HG02571 (cell line): ENCODE measurements around the gene ERCC4.
"Not testable (repeated sequence)": the region's sequence is repeated elsewhere in the genome, so short reads cannot be mapped to it uniquely, and the experiment has no call there.

Experiments used
- ATAC-seq: cut with Tn5 transposase; IDR thresholded peaks from one replicate; pipeline ENCODE4 v1.9.1; 2021; ENCODE audit warnings: mild to moderate bottlenecking, moderate library complexity; ENCODE audit not compliant: unreplicated experiment

ERCC4 gene

DNA sequence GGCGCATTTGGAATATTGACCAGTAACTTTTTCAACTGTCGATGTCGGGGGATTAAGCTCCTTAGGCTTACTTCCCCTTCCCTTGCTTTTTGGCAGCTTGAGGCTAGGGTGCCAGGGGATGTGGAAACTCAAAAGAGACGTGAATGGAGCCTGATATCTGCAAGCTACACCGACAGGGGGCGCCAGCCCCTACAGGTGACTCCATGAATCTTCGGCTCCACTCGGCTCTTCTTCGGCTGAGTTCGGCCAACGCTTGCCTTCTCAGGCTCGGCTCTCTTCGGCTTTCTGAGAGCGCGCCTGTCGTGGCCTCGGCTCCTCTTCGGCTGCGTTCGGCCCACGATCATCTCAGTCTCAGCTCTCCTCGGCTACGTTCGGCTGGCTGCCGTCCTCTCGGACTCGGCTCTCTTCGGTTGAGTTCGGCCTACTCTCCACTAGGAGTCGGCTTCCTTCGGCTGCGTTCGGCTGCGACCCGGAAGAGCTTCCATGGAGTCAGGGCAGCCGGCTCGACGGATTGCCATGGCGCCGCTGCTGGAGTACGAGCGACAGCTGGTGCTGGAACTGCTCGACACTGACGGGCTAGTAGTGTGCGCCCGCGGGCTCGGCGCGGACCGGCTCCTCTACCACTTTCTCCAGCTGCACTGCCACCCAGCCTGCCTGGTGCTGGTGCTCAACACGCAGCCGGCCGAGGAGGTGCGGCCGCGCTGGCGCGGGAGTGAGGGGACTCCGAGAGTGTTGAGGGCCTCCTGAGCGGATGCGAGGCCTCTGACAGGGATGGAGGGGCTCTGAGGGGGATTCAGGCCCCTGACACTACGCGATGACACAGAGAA, at the start of gene ERCC4:
ERCC4 (plus strand) TSS at position 472 of the 827 bp plus-strand sequence; CDS start at position 484, 12 bp downstream.
- ATAC-seq = peak; percentile 98

- no peak for ATAC-seq
These were observed 46.0 kb upstream of the ERCC4 start for GRCh38 chr16:13873835-13874438.

GRCh38 chr16:13875614-13876284, 44.2 kb upstream of the ERCC4 start:
- no peak for ATAC-seq

DNA sequence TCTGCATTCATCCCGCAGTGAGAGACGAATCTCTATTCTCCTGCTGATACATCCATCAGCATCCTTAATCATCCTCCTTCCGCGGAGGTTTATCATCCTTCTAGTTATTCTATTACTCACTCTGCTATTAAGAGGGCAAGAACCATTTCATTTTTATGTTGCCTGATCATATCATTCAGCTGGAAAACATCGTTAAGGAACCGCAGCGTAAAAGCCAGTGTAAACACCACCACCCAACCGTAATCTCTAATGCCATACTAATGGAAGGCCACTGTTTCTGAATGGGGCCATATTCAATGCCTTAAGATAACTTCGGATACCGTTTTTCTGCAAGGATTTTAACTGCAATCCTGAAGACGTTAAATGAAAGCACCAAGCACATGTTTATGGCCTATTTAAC, 36.7 kb upstream of the ERCC4 start:
- no peak for ATAC-seq

GRCh38 chr16:13883881-13884280, 36.1 kb upstream of the ERCC4 start:
- no peak for ATAC-seq

GRCh38 chr16:13885700-13886099, 34.3 kb upstream of the ERCC4 start:
- ATAC-seq = no peak

DNA sequence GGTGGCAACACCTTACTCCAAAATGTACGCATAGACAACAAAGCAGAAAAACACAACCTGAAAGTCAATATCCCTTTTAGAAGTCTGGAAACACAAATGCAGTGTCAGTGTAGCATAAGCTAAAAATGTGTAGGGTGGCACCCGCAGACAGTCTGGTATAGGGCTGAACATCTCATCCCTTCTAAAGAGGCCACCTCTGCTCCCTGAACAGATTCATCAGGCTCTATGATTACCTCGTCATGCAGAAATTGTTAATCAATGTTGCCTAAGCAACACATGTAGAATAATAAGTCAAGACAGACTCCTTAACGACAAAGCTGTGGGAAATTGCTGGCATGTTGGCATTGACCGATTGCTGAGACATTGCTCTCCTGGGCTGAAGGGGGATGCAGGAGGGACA, 33.3 kb upstream of the ERCC4 start:
- no peak for ATAC-seq

DNA sequence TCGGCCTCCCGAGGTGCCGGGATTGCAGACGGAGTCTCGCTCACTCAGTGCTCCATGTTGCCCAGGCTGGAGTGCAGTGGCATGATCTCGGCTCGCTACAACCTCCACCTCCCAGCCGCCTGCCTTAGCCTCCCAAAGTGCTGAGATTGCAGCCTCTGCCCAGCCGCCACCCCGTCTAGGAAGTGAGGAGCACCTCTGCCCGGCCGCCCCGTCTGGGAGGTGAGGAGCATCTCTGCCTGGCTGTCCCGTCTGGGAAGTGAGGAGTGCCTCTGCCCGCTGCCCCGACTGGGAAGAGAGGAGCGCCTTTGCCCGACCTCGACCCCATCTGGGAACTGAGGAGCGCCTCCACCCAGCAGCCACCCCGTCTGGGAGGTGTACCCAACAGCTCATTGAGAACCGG, 30.6 kb upstream of the ERCC4 start:
- not testable (repeated sequence) for ATAC-seq

GRCh38 chr16:13892301-13892700, 27.7 kb upstream of the ERCC4 start:
- ATAC-seq = no peak

- no peak for ATAC-seq
These were observed 24.4 kb upstream of the ERCC4 start for GRCh38 chr16:13895516-13895915.

- no peak for ATAC-seq
These were observed 23.3 kb upstream of the ERCC4 start for GRCh38 chr16:13896543-13897182.

DNA sequence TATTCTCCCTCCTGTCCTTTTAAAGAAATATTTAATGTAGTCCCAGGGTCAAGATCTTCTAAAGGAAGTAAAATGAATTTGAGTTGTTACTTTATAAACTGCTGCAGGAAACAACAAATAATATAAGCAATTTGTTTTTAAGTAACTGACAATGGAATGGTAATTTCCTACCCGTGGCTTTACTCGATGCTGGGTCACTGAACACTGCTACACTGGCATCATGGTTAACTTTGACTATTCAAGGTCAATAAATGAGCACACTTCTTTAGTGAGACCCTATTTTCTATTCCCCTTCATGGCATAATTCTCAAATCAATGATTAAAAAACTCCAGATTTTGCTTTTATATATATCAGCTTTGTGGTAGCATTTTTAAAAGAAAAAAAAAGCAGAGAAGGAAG, 22.1 kb upstream of the ERCC4 start:
- no peak for ATAC-seq

DNA sequence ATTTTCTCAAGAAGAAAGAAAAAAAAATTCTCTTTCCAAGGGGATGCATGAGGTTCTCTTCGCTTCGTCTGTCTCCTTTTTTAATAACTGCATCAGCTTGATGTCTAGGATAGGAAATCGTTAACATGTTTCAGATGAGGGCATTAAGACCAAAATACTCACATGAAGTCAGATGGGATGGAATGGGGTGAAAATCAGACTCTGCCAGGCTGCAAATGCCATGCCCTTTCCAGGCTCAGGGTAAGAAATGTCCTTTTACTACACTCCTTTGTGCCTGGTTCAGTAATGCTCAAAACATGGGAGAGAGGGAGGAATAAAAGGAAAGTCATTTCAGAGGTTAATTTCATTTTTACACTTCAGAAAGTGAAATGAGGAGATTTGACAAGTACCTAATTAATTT, 21.7 kb upstream of the ERCC4 start:
- ATAC-seq = no peak

DNA sequence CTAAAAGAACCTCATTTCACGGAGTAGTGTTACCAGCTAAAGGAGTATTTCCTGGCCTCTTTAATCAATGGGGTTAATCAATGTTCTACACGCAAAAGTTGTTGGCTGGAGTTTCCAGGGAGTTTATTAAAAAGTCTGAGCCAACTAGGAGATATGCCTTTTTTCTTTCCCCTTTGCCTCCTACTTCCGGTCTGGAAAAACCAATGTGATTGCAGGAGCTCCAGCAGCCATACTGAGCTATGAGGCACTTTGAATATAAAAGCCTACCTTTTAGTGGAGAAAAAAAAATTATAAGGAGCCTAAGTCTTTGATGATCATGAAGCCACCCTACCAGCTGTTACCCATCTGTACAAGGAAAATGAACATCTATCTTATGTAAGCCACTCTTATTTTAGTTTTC, 17.9 kb upstream of the ERCC4 start:
- ATAC-seq = no peak

DNA sequence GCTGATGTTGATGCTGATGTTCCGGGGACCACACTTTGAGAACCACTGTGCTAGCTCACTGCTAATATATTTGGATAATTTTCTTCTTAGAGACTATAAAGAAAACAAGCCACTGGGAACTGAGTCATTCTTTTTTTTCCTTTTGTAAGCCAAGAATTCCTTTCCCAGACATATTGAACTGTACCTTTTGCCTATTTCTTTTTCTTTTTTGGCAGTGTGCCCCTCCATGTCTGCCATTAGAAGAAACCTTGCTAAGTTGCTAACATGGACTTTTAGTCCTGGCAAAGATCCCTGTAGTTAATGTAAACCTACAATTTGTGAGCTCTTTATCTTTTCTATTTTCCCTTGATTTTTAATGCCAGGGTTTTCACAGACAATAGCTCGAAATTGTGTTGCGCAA, 17.3 kb upstream of the ERCC4 start:
- ATAC-seq = no peak

GRCh38 chr16:13904179-13904691, 15.7 kb upstream of the ERCC4 start:
- ATAC-seq = no peak

DNA sequence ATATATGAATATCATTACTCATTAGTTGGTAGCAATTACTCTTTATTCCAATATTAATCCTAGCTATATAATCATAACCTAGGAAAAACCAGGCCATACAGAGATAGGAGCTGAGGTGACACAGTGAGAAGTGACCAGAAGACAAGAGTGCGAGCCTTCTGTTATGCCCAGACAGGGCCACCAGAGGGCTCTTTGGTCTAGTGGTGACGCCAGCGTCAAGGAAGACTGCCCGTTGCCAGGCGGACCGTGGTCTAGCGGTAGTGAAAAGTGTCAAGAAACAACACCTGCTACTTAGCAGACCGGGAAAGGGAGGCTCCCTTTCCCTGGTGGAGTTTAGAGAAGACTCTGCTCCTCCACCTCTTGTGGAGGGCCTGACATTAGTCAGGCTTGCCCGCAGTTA, 15.1 kb upstream of the ERCC4 start:
- ATAC-seq = not testable (repeated sequence)

DNA sequence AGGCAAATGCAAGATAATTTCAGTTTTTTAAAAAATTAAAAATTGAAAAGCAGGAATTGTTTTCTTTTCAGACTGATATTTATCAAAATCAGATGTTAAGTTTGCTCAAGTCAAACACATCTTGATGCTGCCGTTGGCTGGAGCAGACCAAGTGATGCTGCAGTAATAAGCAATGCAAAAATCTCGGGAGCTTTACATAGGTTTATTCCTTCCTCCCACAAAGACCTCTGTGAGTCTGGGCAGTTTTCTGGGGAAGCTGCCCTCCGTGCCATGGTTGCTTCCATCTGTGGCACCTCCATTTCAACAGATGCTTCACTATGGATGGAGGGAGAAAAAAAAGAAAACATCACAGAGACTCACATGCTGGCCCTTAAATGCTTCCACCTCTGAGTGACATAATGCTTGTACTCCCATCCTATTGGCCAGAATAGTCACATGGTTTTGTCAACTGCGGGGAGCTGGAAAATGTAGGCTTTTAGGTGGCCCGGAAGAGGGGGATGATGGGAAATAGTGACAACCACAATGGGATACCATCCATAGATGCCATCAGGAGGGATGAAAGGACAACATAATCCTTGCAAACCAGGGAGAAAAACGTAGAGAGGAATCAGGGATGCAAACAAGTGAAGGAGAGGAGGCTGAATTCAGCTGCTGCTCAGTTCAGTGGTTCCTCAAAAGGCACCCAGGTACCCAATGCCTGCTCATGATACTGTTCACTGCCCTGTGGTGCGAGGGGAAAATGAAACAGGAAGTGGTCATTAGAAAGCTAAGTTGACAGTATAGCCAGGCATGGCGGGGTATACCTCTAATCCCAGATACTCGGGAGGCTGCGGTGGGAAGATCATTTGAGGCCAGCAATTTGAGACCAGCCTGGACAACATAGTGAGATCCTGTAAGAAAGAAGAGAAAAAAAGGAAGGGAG, 13.5 kb upstream of the ERCC4 start:
- no peak for ATAC-seq

DNA sequence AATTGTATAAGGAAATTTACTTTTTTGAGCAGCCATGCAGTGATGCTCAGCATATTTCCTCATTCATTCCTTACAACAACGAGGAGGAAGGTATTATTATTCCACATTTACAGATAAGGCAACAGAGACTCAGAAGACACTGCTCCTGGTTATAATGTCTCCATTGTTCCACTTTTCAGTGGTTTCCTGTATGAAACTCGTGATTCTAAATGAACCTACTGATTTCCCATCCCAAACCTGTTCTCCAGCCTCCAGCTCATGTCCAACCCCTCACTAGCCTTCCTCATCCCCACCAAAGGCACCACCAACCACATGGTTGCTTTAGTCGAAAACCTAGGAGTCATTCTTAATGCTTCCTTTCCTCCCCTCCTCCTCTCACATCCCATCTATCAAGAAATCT, 12.5 kb upstream of the ERCC4 start:
- ATAC-seq = no peak

GRCh38 chr16:13909069-13909468, 10.9 kb upstream of the ERCC4 start:
- no peak for ATAC-seq
